Stomach (tissue), 9 donors: ENCODE data around the gene PIGW. TPM values are rescaled to one million over a fixed set of nuclear protein-coding genes. Genes with fewer than 3 reads are reported as not detected.

Source experiments
- DNase-seq, 2 donors: peaks; one replicate each; pipeline versions ENCODE4 v3.0.0 to v3.0.0-alpha.2; 2013 to 2019
- H3K27ac ChIP-seq, 5 donors: fragments of 200-600 bp in 4 of 5; sonication (generic) in 4 of 5; one replicate each; pipeline ENCODE4 v1.5.1; 2013 to 2019; ENCODE audit warnings: mild to moderate bottlenecking in 1 of 5, moderate library complexity in 1 of 5
- H3K27me3 ChIP-seq, 3 donors: fragments of 200-600 bp; sonication (generic); one replicate each; pipeline ENCODE4 v1.5.1; 2017 to 2019; ENCODE audit warnings: mixed run types in 1 of 3
- H3K36me3 ChIP-seq, 4 donors: fragments of 200-600 bp; sonication (generic); 1 replicate in 3 of 4; 2 replicates in 1 of 4; pipeline ENCODE4 v1.5.1; 2016 to 2019
- H3K4me1 ChIP-seq, 4 donors: fragments of 200-600 bp; sonication (generic); one replicate each; pipeline ENCODE4 v1.5.1; 2016 to 2019
- H3K4me3 ChIP-seq, 4 donors: fragments of 200-600 bp; sonication (generic) in 3 of 4; one replicate each; pipeline ENCODE4 v1.5.1; 2016 to 2019; ENCODE audit warnings: mild to moderate bottlenecking in 1 of 4
- H3K9me3 ChIP-seq, 4 donors: fragments of 200-600 bp; sonication (generic); one replicate each; pipeline ENCODE4 v1.5.1; 2016 to 2019
- CTCF ChIP-seq, 7 experiments: fragments of 450-650 bp in 4 of 7; fragments of 200-600 bp in 3 of 7; sonication (generic) in 3 of 7; IDR thresholded peaks; one replicate each; pipeline ENCODE4 v1.5.1; 2016 to 2019; ENCODE audit warnings: antibody characterized with exemption in 7 of 7, control low read depth in 2 of 7, mild to moderate bottlenecking in 1 of 7
- EP300 ChIP-seq: sonication (generic); formaldehyde crosslinking; IDR thresholded peaks from one replicate; pipeline ENCODE4 v1.6.1; 2017; ENCODE audit warnings: antibody characterized with exemption
- POLR2A ChIP-seq, 4 donors: fragments of 450-650 bp; IDR thresholded peaks; one replicate each; pipeline ENCODE4 v1.6.1; 2016; ENCODE audit warnings: antibody characterized with exemption in 4 of 4, control low read depth in 2 of 4, mild to moderate bottlenecking in 1 of 4, moderate library complexity in 1 of 4
- POLR2AphosphoS5 ChIP-seq, 3 donors: sonication (generic); formaldehyde crosslinking; IDR thresholded peaks; one replicate each; pipeline ENCODE4 v1.6.1; 2016; ENCODE audit warnings: antibody characterized with exemption in 3 of 3
- WGBS, 5 donors: extraction: QIAGEN DNeasy Blood & Tissue Kit in 3 of 5; methylation state at CpG; one replicate each; pipeline versions ENCODE4 v1.1.5 to v1.1.7; 2013 to 2018; 5-methylcytosine and 5-hydroxymethylcytosine counted together
- intact Hi-C: fragments of 100-400 bp; cut with DNase I; formaldehyde crosslinking; loops from one replicate; pipeline ENCODE4 v1.15.1; 2023; ENCODE audit warnings: low total_unique reads
- polyA plus RNA-seq, 3 donors: library from polyadenylated mRNA; stranded (reverse); fragments of 200-250 nt; gene quantifications; one replicate each; pipeline ENCODE4 v1.2.3, GENCODE V29; 2013
- total RNA-seq, 5 donors: library from RNA; depleted of rRNA; stranded (reverse); fragments of >200 nt; gene quantifications; one replicate each; pipeline versions ENCODE4 v1.1.0 to v1.2.3, GENCODE V29; 2014 to 2016
- donor health status: healthy with polysubstance abuse.
- donor health status: Bipolar disorder and iron deficiency.
- donor health status: healthy.

PIGW gene
- total and polyA plus RNA-seq, 8 donors = 0.45 to 12.7 (median 4.3) TPM; not detected in 1

- no peak for DNase-seq
- Histone ChIP-seq H3K9me3 (no peaks in the 10 kb centered on the region), H3K4me1 (peaks cover 0 to 15% (median 9%) of the 10 kb centered on the region in 4 donors), H3K27ac (no peak overlapping the region), H3K27me3 (no peaks in the 10 kb centered on the region), H3K36me3 (peaks cover 42 to 99% (median 92%) of the 10 kb centered on the region in 4 donors), H3K4me3 (no peak overlapping the region)
- intact Hi-C loops = no loop called here
- 90 to 95% (median 92%) methylated on average over 9 of the region's 9 CpGs for WGBS, 5 donors
- TF ChIP-seq POLR2AphosphoS5 (IDR thresholded peaks at IDR 0.05) = no peak
- no peak for TF ChIP-seq EP300
- no peak for TF ChIP-seq CTCF (IDR thresholded peaks at IDR 0.05)
Observed at GRCh38 chr17:36496018-36496789, 38.6 kb upstream of the PIGW start.

GRCh38 chr17:36498155-36498554, 36.6 kb upstream of the PIGW start:
- H3K27me3 ChIP-seq = no peaks in the 10 kb centered on the region
- no peaks in the 10 kb centered on the region for H3K9me3 ChIP-seq
- intact Hi-C loops = no loop called here
- H3K4me1 ChIP-seq = peaks cover 0 to 15% (median 9%) of the 10 kb centered on the region in 4 donors
- DNase-seq = no peak
- H3K36me3 ChIP-seq = peaks cover 43 to 99% (median 92%) of the 10 kb centered on the region in 4 donors
- 84 to 96% (median 93%) methylated on average over 9 of the region's 9 CpGs for WGBS, 5 donors
- H3K27ac ChIP-seq = no peak overlapping the region
- H3K4me3 ChIP-seq = no peak overlapping the region
- TF ChIP-seq EP300 (no peak), POLR2AphosphoS5 (IDR thresholded peaks at IDR 0.05) (no peak), POLR2A (IDR thresholded peaks at IDR 0.05) (no peak), CTCF (IDR thresholded peaks at IDR 0.05) (no peak)

GRCh38 chr17:36498560-36499300, 36.1 kb upstream of the PIGW start:
- WGBS, 5 donors = 72 to 83% (median 79%) methylated on average over 7 of the region's 7 CpGs
- no peaks in the 10 kb centered on the region for H3K27me3 ChIP-seq
- TF ChIP-seq EP300 = no peak
- no peak for TF ChIP-seq CTCF (IDR thresholded peaks at IDR 0.05)
- TF ChIP-seq POLR2AphosphoS5 (IDR thresholded peaks at IDR 0.05) = no peak
- TF ChIP-seq POLR2A (IDR thresholded peaks at IDR 0.05) = no peak
- no peak overlapping the region for H3K4me3 ChIP-seq
- H3K27ac ChIP-seq = no peak overlapping the region
- H3K4me1 ChIP-seq = peaks cover 0 to 12% (median 9%) of the 10 kb centered on the region in 4 donors
- H3K36me3 ChIP-seq = peaks cover 48 to 99% (median 92%) of the 10 kb centered on the region in 4 donors
- DNase-seq = no peak
- intact Hi-C loops = no loop called here
- H3K9me3 ChIP-seq = no peaks in the 10 kb centered on the region

GRCh38 chr17:36500745-36501225, 34.0 kb upstream of the PIGW start:
- no peaks in the 10 kb centered on the region for H3K4me1 ChIP-seq
- WGBS, 5 donors = 87 to 91% (median 88%) methylated on average over 8 to 15 of the region's 15 CpGs
- TF ChIP-seq POLR2AphosphoS5 (IDR thresholded peaks at IDR 0.05) (no peak), CTCF (IDR thresholded peaks at IDR 0.05) (no peak), POLR2A (IDR thresholded peaks at IDR 0.05) (no peak), EP300 (no peak)
- DNase-seq = no peak
- H3K27ac ChIP-seq = no peak overlapping the region
- no peaks in the 10 kb centered on the region for H3K27me3 ChIP-seq
- peaks cover 42 to 99% (median 92%) of the 10 kb centered on the region in 4 donors for H3K36me3 ChIP-seq
- H3K9me3 ChIP-seq = no peaks in the 10 kb centered on the region
- intact Hi-C loops = no loop called here
- H3K4me3 ChIP-seq = no peak overlapping the region
